Effector memory CD8-positive, alpha-beta T cell (primary cell): ENCODE data around the gene ZNF648.
"Not testable (repeated sequence)": the region's sequence is repeated elsewhere in the genome, so short reads cannot be mapped to it uniquely, and the experiment has no call there.

ENCODE experiments used
- ATAC-seq: fragments of 150-1000 bp; cut with Tn5 transposase; replicated peaks from 2 replicates; pipeline ENCODE4 v1.10.0; 2021; ENCODE audit warnings: mild to moderate bottlenecking, moderate library complexity
- DNase-seq, 3 experiments: peaks; one replicate each; pipeline ENCODE4 v3.0.0; 2021
- H3K27ac Mint-ChIP-seq, 2 donors: one replicate each; pipeline ENCODE4 v1.8.0; 2022; ENCODE audit warnings: mild to moderate bottlenecking in 2 of 2, mixed read lengths in 2 of 2, moderate library complexity in 2 of 2
- H3K27me3 Mint-ChIP-seq, 2 donors: one replicate each; pipeline ENCODE4 v1.8.0; 2022; ENCODE audit warnings: mixed read lengths in 2 of 2
- H3K36me3 Mint-ChIP-seq: one replicate; pipeline ENCODE4 v1.8.0; 2022; ENCODE audit warnings: mild to moderate bottlenecking, moderate library complexity, mixed read lengths; ENCODE audit not compliant: insufficient read depth
- H3K4me1 Mint-ChIP-seq, 2 donors: one replicate each; pipeline ENCODE4 v1.8.0; 2022; ENCODE audit warnings: low read depth in 2 of 2, mixed read lengths in 2 of 2
- H3K4me3 Mint-ChIP-seq, 2 donors: one replicate each; pipeline ENCODE4 v1.8.0; 2022; ENCODE audit warnings: mild to moderate bottlenecking in 2 of 2, mixed read lengths in 2 of 2, moderate library complexity in 2 of 2
- H3K9me3 Mint-ChIP-seq, 2 donors: one replicate each; pipeline ENCODE4 v1.8.0; 2022; ENCODE audit warnings: mixed read lengths in 2 of 2

Gene ZNF648

DNA sequence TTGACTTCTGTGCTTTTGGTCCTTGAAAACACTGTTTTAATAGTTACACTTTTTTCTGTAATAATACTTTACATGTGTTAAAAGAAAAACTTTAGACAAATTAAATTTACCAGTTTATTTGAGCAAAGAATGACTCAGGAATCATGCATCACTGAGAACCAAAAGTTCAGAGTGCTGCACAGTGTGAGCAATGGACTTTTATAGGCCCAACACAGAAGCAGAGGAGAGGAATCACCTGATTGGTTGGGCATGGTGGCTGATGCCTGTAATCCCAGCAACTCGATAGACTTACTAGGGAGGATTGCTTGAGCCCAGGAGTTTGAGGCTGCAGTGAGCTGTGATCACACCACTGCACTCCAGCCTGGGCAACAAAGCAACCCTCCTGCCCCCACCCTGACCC lies 29.3 kb downstream of the ZNF648 start:
- H3K4me1 Mint-ChIP-seq: peaks cover 7 to 11% of the 10 kb centered on the region in 2 donors
- no peak for ATAC-seq
- DNase-seq: no peak
- H3K9me3 Mint-ChIP-seq: peaks cover 0 to 1% of the 10 kb centered on the region in 2 donors
- H3K36me3 Mint-ChIP-seq: peaks cover 7% of the 10 kb centered on the region
- no peak overlapping the region for H3K27ac Mint-ChIP-seq
- H3K27me3 Mint-ChIP-seq: no peaks in the 10 kb centered on the region
- no peak overlapping the region for H3K4me3 Mint-ChIP-seq

DNA sequence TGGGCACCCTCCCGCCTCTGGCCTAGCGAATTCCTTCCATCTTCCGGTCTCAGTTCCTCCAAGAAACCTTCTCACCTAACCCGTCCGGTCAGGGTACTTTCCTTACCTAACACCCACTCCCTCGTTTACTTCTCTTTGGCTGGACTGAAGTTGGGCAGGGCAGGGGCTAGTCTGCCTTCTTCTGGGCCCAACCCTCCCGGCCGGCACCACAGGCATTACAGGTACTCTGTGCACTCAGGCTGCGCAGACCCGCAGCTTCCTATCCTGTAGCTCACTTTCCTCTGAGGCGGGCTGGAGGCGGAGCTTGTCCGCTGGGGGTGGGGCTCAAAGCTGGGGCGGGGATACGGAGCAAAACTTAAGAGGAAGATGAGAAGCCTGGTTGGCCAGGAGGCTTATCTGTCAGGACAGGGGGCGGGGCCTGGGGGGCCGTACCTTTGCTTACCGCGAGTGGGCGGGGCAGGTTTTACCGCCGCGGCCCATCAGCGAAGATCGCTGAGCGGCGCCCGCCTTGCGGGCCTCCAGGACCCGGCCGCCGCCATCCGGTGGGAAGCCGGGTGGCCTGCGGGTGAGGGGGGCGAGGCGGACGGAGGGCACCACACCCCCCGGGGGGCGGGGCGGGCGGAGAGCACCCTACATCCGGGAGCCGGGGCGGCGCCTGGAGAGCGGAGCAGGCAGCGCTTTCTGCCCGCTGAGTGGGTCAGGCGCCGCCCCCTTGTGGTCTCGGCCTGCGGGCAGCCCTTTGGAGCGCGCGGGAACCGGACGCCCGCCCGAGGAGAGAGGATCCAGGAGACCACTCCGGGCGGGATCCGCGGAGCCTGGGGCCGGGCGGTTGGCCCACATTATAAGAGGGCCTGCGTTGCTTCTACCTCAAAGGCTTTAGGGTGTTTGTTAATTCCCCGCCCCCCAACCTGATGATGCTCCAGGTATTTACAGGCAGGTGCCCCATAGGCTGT lies 31.9 kb downstream of the ZNF648 start:
- Mint-ChIP-seq H3K36me3 (peaks cover 7% of the 10 kb centered on the region), H3K4me3 (peak overlapping the region; percentile 83 to 95), H3K4me1 (peaks cover 7 to 11% of the 10 kb centered on the region in 2 donors), H3K27me3 (no peaks in the 10 kb centered on the region), H3K27ac (peak overlapping the region; percentile 76 to 97), H3K9me3 (no peaks in the 10 kb centered on the region)
- DNase-seq (peak; percentile 97 to 98 (median 98)), ATAC-seq (peak; percentile 86)

- H3K27ac Mint-ChIP-seq: peak overlapping the region; percentile 76 to 97
- DNase-seq (no peak), ATAC-seq (no peak)
- H3K4me1 Mint-ChIP-seq: peaks cover 7 to 11% of the 10 kb centered on the region in 2 donors
- H3K27me3 Mint-ChIP-seq: no peaks in the 10 kb centered on the region
- H3K4me3 Mint-ChIP-seq: peak overlapping the region; percentile 83 to 95
- H3K36me3 Mint-ChIP-seq: peaks cover 7% of the 10 kb centered on the region
- H3K9me3 Mint-ChIP-seq: no peaks in the 10 kb centered on the region
Observed at GRCh38 chr1:182029002-182029378, 32.5 kb downstream of the ZNF648 start.

- no peak overlapping the region for H3K4me3 Mint-ChIP-seq
- no peaks in the 10 kb centered on the region for H3K36me3 Mint-ChIP-seq
- DNase-seq (no peak), ATAC-seq (no peak)
- H3K4me1 Mint-ChIP-seq: no peaks in the 10 kb centered on the region
- H3K27ac Mint-ChIP-seq: no peak overlapping the region
- H3K27me3 Mint-ChIP-seq: peaks cover 17 to 24% of the 10 kb centered on the region in 2 donors
- no peaks in the 10 kb centered on the region for H3K9me3 Mint-ChIP-seq
Observed at GRCh38 chr1:182015360-182015759, 46.2 kb downstream of the ZNF648 start.

GRCh38 chr1:182010800-182011370 lies 50.6 kb downstream of the ZNF648 start:
- not testable (repeated sequence) for H3K4me3 Mint-ChIP-seq, DNase-seq, ATAC-seq, H3K4me1 Mint-ChIP-seq, H3K9me3 Mint-ChIP-seq, H3K36me3 Mint-ChIP-seq, H3K27ac Mint-ChIP-seq
- peaks cover 39 to 59% of the 10 kb centered on the region in 2 donors for H3K27me3 Mint-ChIP-seq

- not testable (repeated sequence) for H3K36me3 Mint-ChIP-seq, DNase-seq, ATAC-seq, H3K4me3 Mint-ChIP-seq, H3K27ac Mint-ChIP-seq, H3K4me1 Mint-ChIP-seq, H3K9me3 Mint-ChIP-seq
- peaks cover 51 to 82% of the 10 kb centered on the region in 2 donors for H3K27me3 Mint-ChIP-seq
Observed at GRCh38 chr1:182005398-182005797, 56.1 kb downstream of the ZNF648 start.

DNA sequence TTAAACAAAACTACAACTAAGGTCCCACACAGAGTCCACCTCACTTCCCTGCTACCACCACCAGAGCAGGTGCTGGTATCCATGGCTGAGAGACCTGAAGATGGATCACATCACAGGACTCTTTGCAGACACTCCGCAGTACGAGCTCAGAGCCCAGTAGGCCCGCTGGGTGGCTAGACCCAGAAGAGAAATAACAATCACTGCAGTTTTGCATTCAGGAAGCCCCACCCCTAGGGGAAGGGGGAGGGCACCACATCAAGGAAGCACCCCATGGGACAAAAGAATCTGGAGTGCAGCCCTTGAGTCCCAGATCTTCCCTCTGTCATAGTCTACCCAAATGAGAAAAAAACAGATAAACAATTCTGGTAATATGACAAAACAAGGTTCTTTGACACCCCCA lies 56.9 kb downstream of the ZNF648 start:
- no peak for DNase-seq
- Mint-ChIP-seq H3K9me3 (peaks cover 0 to 2% of the 10 kb centered on the region in 2 donors), H3K36me3 (no peaks in the 10 kb centered on the region), H3K27ac (no peak overlapping the region), H3K4me3 (no peak overlapping the region), H3K4me1 (no peaks in the 10 kb centered on the region), H3K27me3 (peaks cover 50 to 76% of the 10 kb centered on the region in 2 donors)
- no peak for ATAC-seq
